SK-N-SH (cell line): Measurements from ENCODE around the gene ATP2A3.

Experiments used
- CTCF ChIP-seq: fragments of 200-600 bp; sonication (generic); IDR thresholded peaks from 2 replicates; pipeline ENCODE4 v1.6.1; 2017; ENCODE audit warnings: antibody characterized with exemption, mild to moderate bottlenecking, moderate library complexity
- ELF1 ChIP-seq: IDR thresholded peaks from 2 replicates; pipeline ENCODE4 v1.4.0; 2012
- EP300 ChIP-seq, 2 experiments: IDR thresholded peaks; 2 replicates each; pipeline versions ENCODE4 v1.4.0 to v1.6.1; 2012; ENCODE audit warnings: borderline replicate concordance in 1 of 2, low read depth in 1 of 2, low read length in 1 of 2
- EZH2phosphoT487 ChIP-seq: fragments of 200-600 bp; sonication (generic); IDR thresholded peaks from 2 replicates; pipeline ENCODE4 v1.6.1; 2017; ENCODE audit warnings: low read depth, mixed run types, mild to moderate bottlenecking, antibody characterized with exemption, moderate library complexity, borderline replicate concordance
- GATA2 ChIP-seq: sonication (generic); formaldehyde crosslinking; IDR thresholded peaks from 2 replicates; pipeline ENCODE4 v1.5.0; 2020; ENCODE audit warnings: mild to moderate bottlenecking, missing genetic modification reagents
- JUND ChIP-seq: IDR thresholded peaks from 2 replicates; pipeline ENCODE4 v1.4.0; 2012
- MAX ChIP-seq: IDR thresholded peaks from 2 replicates; pipeline ENCODE4 v1.4.0; 2012; ENCODE audit warnings: low read depth
- NFIC ChIP-seq: IDR thresholded peaks from 2 replicates; pipeline ENCODE4 v1.4.0; 2012; ENCODE audit warnings: borderline replicate concordance
- POLR2AphosphoS5 ChIP-seq: IDR thresholded peaks from 2 replicates; pipeline ENCODE4 v1.6.1; 2012; ENCODE audit warnings: low read depth, low read length
- RCOR1 ChIP-seq: fragments of 150-350 bp; IDR thresholded peaks from 2 replicates; pipeline ENCODE4 v1.6.1; 2017; ENCODE audit warnings: antibody characterized with exemption, low read length
- TAF1 ChIP-seq: IDR thresholded peaks from 2 replicates; pipeline ENCODE4 v1.6.1; 2012; ENCODE audit warnings: low read depth, mild to moderate bottlenecking, low read length, moderate library complexity, borderline replicate concordance
- TEAD4 ChIP-seq: IDR thresholded peaks from 2 replicates; pipeline ENCODE4 v1.4.0; 2012; ENCODE audit warnings: mild to moderate bottlenecking, borderline replicate concordance; ENCODE audit not compliant: insufficient read depth
- USF2 ChIP-seq: fragments of 150-350 bp; IDR thresholded peaks from 2 replicates; pipeline ENCODE4 v1.6.1; 2017; ENCODE audit warnings: antibody characterized with exemption, low read length, low read depth, borderline replicate concordance
- YY1 ChIP-seq: IDR thresholded peaks from 2 replicates; pipeline ENCODE4 v1.4.0; 2012; ENCODE audit warnings: low read depth, mild to moderate bottlenecking

DNA sequence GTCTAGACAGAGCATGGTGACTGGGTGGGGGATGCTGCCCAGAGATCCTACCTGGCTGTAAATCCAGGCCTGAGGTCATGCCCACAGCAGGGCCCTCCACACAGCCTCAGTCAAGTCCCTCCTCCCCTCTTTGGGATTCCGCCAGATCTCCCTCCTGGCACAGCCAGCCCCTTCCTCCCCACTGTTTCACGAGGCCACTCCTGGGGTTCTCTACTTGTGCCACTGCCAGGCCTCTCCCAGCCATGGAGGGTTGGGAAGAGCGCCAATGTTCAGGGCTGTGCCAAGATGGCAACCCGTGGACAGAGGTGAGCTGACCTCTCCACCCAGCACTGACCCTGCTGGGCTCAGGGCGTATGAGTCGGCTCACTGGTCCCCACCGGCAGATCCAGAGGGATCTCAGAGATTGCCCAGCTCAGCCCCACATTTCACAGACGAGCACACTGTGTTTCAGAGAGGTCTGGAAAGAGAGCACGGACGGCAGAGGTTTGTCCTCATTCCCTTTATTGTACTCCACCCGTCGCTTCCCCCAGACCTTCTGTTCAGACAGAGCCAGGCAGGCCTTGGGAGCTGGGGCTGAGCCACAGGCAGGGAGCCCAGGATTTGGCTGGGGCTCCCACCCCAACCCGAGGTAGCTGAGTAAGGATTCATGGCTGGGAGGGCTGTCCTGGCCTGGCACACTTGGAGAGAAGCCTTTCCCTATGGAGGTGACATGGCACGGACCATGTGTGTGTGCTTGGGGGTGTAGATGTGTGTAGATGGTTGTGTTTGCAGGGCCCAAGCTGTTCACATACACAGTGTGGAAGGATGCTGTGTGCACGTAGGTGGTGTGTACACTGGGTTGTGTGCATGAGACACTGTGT is 67.9 kb downstream of the ATP2A3 start:
- no peak for TF ChIP-seq MAX
- TF ChIP-seq GATA2 (CRISPR knock-in tag), result no peak
- TF ChIP-seq CTCF, result no peak
- TF ChIP-seq TAF1, result no peak
- no peak for TF ChIP-seq POLR2AphosphoS5
- TF ChIP-seq RCOR1, result no peak
- TF ChIP-seq EZH2phosphoT487, result no peak
- no peak for TF ChIP-seq EP300 (IDR thresholded peaks at IDR 0.05; ENCODE audit: borderline replicate concordance in 1 of 2, low read depth in 1 of 2, low read length in 1 of 2)
- no peak for TF ChIP-seq ELF1
- no peak for TF ChIP-seq NFIC
- TF ChIP-seq JUND, result no peak
- TF ChIP-seq USF2, result no peak
- no peak for TF ChIP-seq TEAD4
- no peak for TF ChIP-seq YY1
